HL-60 (cell line): ENCODE results near the gene CENPP.

ENCODE experiments used
- DNase-seq, 2 experiments: peaks; one replicate each; pipeline ENCODE4 v3.0.0-alpha.2; 2010 to 2020; ENCODE audit warnings: low read depth in 1 of 2, low spot score in 1 of 2
- H3K27ac ChIP-seq: fragments of 250-450 bp; sonication (Bioruptor Pico); replicated peaks from 2 replicates; pipeline ENCODE4 v1.5.1; 2020; ENCODE audit warnings: mild to moderate bottlenecking, moderate library complexity
- H3K27me3 ChIP-seq: fragments of 250-450 bp; sonication (Bioruptor Pico); 2 replicates; pipeline ENCODE4 v1.5.1; 2021; ENCODE audit warnings: mild to moderate bottlenecking, moderate library complexity; ENCODE audit not compliant: insufficient read depth, poor library complexity, severe bottlenecking
- H3K4me3 ChIP-seq: replicated peaks from 2 replicates; pipeline ENCODE4 v1.5.1; 2011; ENCODE audit warnings: mild to moderate bottlenecking, control low read depth, low read length; ENCODE audit not compliant: insufficient read depth
- GABPA ChIP-seq: IDR thresholded peaks from 2 replicates; pipeline ENCODE4 v1.6.1; 2012; ENCODE audit warnings: low read depth
- POLR2AphosphoS5 ChIP-seq: IDR thresholded peaks from 2 replicates; pipeline ENCODE4 v1.6.1; 2012; ENCODE audit warnings: low read depth
- REST ChIP-seq: IDR thresholded peaks from 2 replicates; pipeline ENCODE4 v1.6.1; 2012; ENCODE audit warnings: low read depth; ENCODE audit not compliant: insufficient replicate concordance
- SPI1 ChIP-seq: IDR thresholded peaks from 2 replicates; pipeline ENCODE4 v1.6.1; 2012; ENCODE audit warnings: low read depth, mild to moderate bottlenecking, borderline replicate concordance
- TF ChIP-seq, protein P1 (sequence below): IDR thresholded peaks from one replicate; pipeline ENCODE4 v1.5.1; 2011; ENCODE audit warnings: low read length, control low read depth, inconsistent platforms; ENCODE audit not compliant: insufficient read depth

CENPP gene

GRCh38 chr9:92483627-92484545, 158.1 kb downstream of the CENPP start:
- Histone ChIP-seq H3K27me3 (no peaks in the 10 kb centered on the region), H3K27ac (no peak overlapping the region), H3K4me3 (no peak overlapping the region)
- no peak for DNase-seq
- TF ChIP-seq REST: no peak
- TF ChIP-seq SPI1: no peak
- TF ChIP-seq, protein P1, sequence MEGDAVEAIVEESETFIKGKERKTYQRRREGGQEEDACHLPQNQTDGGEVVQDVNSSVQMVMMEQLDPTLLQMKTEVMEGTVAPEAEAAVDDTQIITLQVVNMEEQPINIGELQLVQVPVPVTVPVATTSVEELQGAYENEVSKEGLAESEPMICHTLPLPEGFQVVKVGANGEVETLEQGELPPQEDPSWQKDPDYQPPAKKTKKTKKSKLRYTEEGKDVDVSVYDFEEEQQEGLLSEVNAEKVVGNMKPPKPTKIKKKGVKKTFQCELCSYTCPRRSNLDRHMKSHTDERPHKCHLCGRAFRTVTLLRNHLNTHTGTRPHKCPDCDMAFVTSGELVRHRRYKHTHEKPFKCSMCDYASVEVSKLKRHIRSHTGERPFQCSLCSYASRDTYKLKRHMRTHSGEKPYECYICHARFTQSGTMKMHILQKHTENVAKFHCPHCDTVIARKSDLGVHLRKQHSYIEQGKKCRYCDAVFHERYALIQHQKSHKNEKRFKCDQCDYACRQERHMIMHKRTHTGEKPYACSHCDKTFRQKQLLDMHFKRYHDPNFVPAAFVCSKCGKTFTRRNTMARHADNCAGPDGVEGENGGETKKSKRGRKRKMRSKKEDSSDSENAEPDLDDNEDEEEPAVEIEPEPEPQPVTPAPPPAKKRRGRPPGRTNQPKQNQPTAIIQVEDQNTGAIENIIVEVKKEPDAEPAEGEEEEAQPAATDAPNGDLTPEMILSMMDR: no peak
- TF ChIP-seq POLR2AphosphoS5: no peak
- TF ChIP-seq GABPA: no peak

- Histone ChIP-seq H3K4me3 (no peak overlapping the region), H3K27me3 (no peaks in the 10 kb centered on the region), H3K27ac (no peak overlapping the region)
- DNase-seq: no peak
- no peak for TF ChIP-seq REST
- TF ChIP-seq GABPA: no peak
- no peak for TF ChIP-seq POLR2AphosphoS5
- TF ChIP-seq, protein P1: no peak
- no peak for TF ChIP-seq SPI1
Observed at GRCh38 chr9:92484563-92484962, 158.8 kb downstream of the CENPP start.

DNA sequence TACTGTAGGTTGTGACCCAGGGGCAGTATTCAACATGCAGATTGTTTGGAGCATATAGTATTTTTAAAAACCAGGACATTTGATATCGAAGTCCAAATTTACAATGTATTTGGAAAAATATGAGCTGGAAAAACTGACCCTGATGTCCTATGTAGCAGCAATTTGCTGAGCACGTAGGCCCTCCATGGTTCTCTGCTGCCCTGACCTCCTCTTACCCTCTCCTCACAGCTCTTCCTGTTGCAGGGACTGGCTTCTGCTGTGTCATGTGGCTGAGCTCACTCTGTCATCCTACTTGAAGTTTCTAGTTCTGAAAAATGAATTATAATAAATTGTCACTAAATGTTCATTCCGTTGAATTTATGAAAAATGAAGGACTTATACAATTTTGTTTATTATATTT, 160.6 kb downstream of the CENPP start:
- TF ChIP-seq, protein P1: no peak
- TF ChIP-seq GABPA (no peak), REST (no peak), POLR2AphosphoS5 (no peak), SPI1 (no peak)
- no peak overlapping the region for H3K27ac ChIP-seq
- H3K27me3 ChIP-seq: no peaks in the 10 kb centered on the region
- DNase-seq: no peak
- H3K4me3 ChIP-seq: no peak overlapping the region
